GM12878 (cell line): Measurements from ENCODE around the gene ROR2. TPM values are rescaled to one million over a fixed set of nuclear protein-coding genes. Genes with fewer than 3 reads are reported as not detected.

Experiments
- ATAC-seq: fragments of 200-7000 bp; cut with Tn5 transposase; 3 replicates; pipeline ENCODE4 v1.9.1; 2020; ENCODE audit warnings: mild to moderate bottlenecking, moderate library complexity
- BruUV-seq: library from RNA; stranded (reverse); fragments of 400-500 nt; replicated peaks from 2 replicates; lab custom pipeline; 2021; lab: Mats Ljungman, UMichigan
- CTCF ChIA-PET: fragments of 300-600 bp; sonication (Branson Sonifier 250); formaldehyde crosslinking; extraction: SDS; loops from one replicate; lab custom pipeline; 2021; ENCODE audit warnings: inconsistent platforms; lab: Yijun Ruan, JAX
- POLR2A ChIA-PET: fragments of 350-600 bp; formaldehyde crosslinking; extraction: SDS; loops from one replicate; lab custom pipeline; 2021; ENCODE audit warnings: inconsistent platforms; lab: Charles Lee
- RAD21 ChIA-PET: fragments of 300-600 bp; sonication (Branson Sonifier 250); formaldehyde crosslinking; loops from one replicate; lab custom pipeline; 2023; ENCODE audit warnings: antibody characterized with exemption; ENCODE audit not compliant: unreplicated experiment; lab: Charles Lee
- SMC1A ChIA-PET: fragments of 300-600 bp; sonication (Branson Sonifier 250); formaldehyde crosslinking; loops from one replicate; lab custom pipeline; 2023; ENCODE audit not compliant: unreplicated experiment, uncharacterized antibody; lab: Charles Lee
- DNase-seq: peaks from one replicate; pipeline ENCODE4 v3.0.0-alpha.2; 2011; ENCODE audit warnings: low read depth, low spot score
- FAIRE-seq: peaks from 3 replicates; lab custom pipeline; 2011; peaks lifted over from hg19 to GRCh38; lab: Jason Lieb, UNC
- H2AFZ ChIP-seq: 2 replicates; pipeline ENCODE4 v1.6.0; 2011; ENCODE audit warnings: low read depth, low read length, control low read depth; ENCODE audit not compliant: control insufficient read depth
- H3K27ac ChIP-seq: 2 replicates; pipeline ENCODE4 v1.5.1; 2011; ENCODE audit warnings: control low read depth; ENCODE audit not compliant: control insufficient read depth, insufficient read depth
- H3K27me3 ChIP-seq, 2 experiments: replicated peaks in 1 of 2; 2 replicates each; pipeline versions ENCODE4 v1.6.0 to v1.6.1; 2011; ENCODE audit warnings: low read length in 1 of 2; ENCODE audit not compliant: control insufficient read depth in 2 of 2, insufficient read depth in 2 of 2
- H3K36me3 ChIP-seq, 2 experiments: 2 replicates each; pipeline ENCODE4 v1.5.1; 2011; ENCODE audit warnings: low read length in 1 of 2; ENCODE audit not compliant: control insufficient read depth in 2 of 2, insufficient read depth in 2 of 2
- H3K4me1 ChIP-seq: 2 replicates; pipeline ENCODE4 v1.6.1; 2011; ENCODE audit warnings: mild to moderate bottlenecking, low read length, moderate library complexity, mixed read lengths; ENCODE audit not compliant: control insufficient read depth, insufficient read depth
- H3K4me2 ChIP-seq: 2 replicates; pipeline ENCODE4 v1.6.0; 2011; ENCODE audit warnings: control low read depth; ENCODE audit not compliant: control insufficient read depth, insufficient read depth
- H3K4me3 ChIP-seq: fragments of 200-600 bp; sonication (generic); 2 replicates; pipeline ENCODE4 v1.5.1; 2016
- H3K79me2 ChIP-seq: 2 replicates; pipeline ENCODE4 v1.6.0; 2011; ENCODE audit warnings: low read length; ENCODE audit not compliant: control insufficient read depth, insufficient read depth
- H3K9ac ChIP-seq: 2 replicates; pipeline ENCODE4 v1.8.0; 2011; ENCODE audit warnings: low read length, control low read depth, mixed read lengths; ENCODE audit not compliant: control insufficient read depth, insufficient read depth
- H3K9me3 ChIP-seq: replicated peaks from 3 replicates; pipeline ENCODE4 v1.5.1; 2011; ENCODE audit warnings: mild to moderate bottlenecking, low read length; ENCODE audit not compliant: control insufficient read depth, insufficient read depth
- H4K20me1 ChIP-seq: 2 replicates; pipeline ENCODE4 v1.6.0; 2011; ENCODE audit not compliant: control insufficient read depth, insufficient read depth
- ASH2L ChIP-seq: fragments of 300-600, 200-600 bp; sonication (generic); IDR thresholded peaks from 2 replicates; pipeline ENCODE4 v1.6.1; 2017; ENCODE audit warnings: low read depth, mild to moderate bottlenecking, borderline replicate concordance
- CREM ChIP-seq: IDR thresholded peaks from 2 replicates; pipeline ENCODE4 v1.6.1; 2014; ENCODE audit warnings: antibody characterized with exemption, low read depth
- MEF2B ChIP-seq: fragments of 450-650 bp; IDR thresholded peaks from 2 replicates; pipeline ENCODE4 v1.6.1; 2018; ENCODE audit warnings: mild to moderate bottlenecking, moderate library complexity; ENCODE audit not compliant: partially characterized antibody, poor library complexity, severe bottlenecking
- MTA2 ChIP-seq: fragments of 450-650 bp; IDR thresholded peaks from 2 replicates; pipeline ENCODE4 v1.6.1; 2016; ENCODE audit warnings: low read depth, mild to moderate bottlenecking, moderate library complexity
- NFYA ChIP-seq: IDR thresholded peaks from 2 replicates; pipeline ENCODE4 v1.6.1; 2011; ENCODE audit warnings: low read depth, mild to moderate bottlenecking, low read length, improper control_type of control experiment, borderline replicate concordance
- POLR2A ChIP-seq: IDR thresholded peaks from 2 replicates; pipeline ENCODE4 v1.6.1; 2011; ENCODE audit warnings: low read depth, mild to moderate bottlenecking, low read length
- RB1 ChIP-seq: fragments of 450-650 bp; formaldehyde crosslinking; IDR thresholded peaks from 2 replicates; pipeline ENCODE4 v1.6.1; 2017; ENCODE audit warnings: mild to moderate bottlenecking, borderline replicate concordance
- STAT1 ChIP-seq: fragments of 450-650 bp; conservative IDR thresholded peaks from 2 replicates; pipeline ENCODE4 v1.6.1; 2014; ENCODE audit warnings: antibody characterized with exemption, mild to moderate bottlenecking
- SUPT20H ChIP-seq: IDR thresholded peaks from 2 replicates; pipeline ENCODE4 v1.6.1; 2011; ENCODE audit warnings: low read depth, mild to moderate bottlenecking, low read length, moderate library complexity, borderline replicate concordance; ENCODE audit not compliant: control insufficient read depth
- WGBS: methylation state at CpG from one replicate; pipeline ENCODE4 v1.1.6; 2016; ENCODE audit warnings: low lambda C conversion rate; ENCODE audit not compliant: insufficient replicate concordance, insufficient coverage; ENCODE audit errors: missing lambda C conversion rate; 5-methylcytosine and 5-hydroxymethylcytosine counted together
- in situ Hi-C: fragments of 300-500 bp; cut with MboI; formaldehyde crosslinking; loops from 9 replicates; pipeline ENCODE4 v1.14.3; 2018; ENCODE audit warnings: mixed read lengths
- intact Hi-C: fragments of 100-400 bp; cut with micrococcal nuclease; formaldehyde crosslinking; loops from one replicate; pipeline ENCODE4 v1.14.2; 2022; ENCODE audit not compliant: unreplicated experiment
- polyA plus RNA-seq, 11 experiments: library from polyadenylated mRNA; depleted of rRNA in 4 of 11; unstranded in 6 of 11; stranded (reverse) in 5 of 11; fragments of >200 nt; fragmentation: Nextera tagmentation in 4 of 11; fragmentation: Illumina TruSeq in 1 of 11; extraction: Ambion mirVana in 4 of 11; extraction: Trizol in 1 of 11; gene quantifications; 1 replicate in 1 of 11; 2 replicates in 10 of 11; pipeline versions ENCODE4 v1.2.1 to v1.2.3, GENCODE V29; 2011 to 2016; ENCODE audit warnings: inconsistent platforms in 2 of 11, missing spikeins in 2 of 11, low read depth in 1 of 11
- total RNA-seq, 4 experiments: library from RNA; depleted of rRNA in 3 of 4; stranded (reverse); fragments of >200 nt in 3 of 4; fragmentation: Illumina TruSeq in 1 of 4; extraction: Trizol in 1 of 4; gene quantifications; 2 replicates each; pipeline versions ENCODE4 v1.2.1 to v1.2.3, GENCODE V29; 2013 to 2021
- TF ChIP-seq, protein P1 (sequence below): fragments of 450-650 bp; IDR thresholded peaks from 2 replicates; pipeline ENCODE4 v1.6.1; 2017; ENCODE audit warnings: antibody characterized with exemption, mild to moderate bottlenecking, moderate library complexity
- TF ChIP-seq, protein P2 (sequence below): fragments of 450-650 bp; IDR thresholded peaks from 2 replicates; pipeline ENCODE4 v1.6.1; 2017; ENCODE audit warnings: borderline replicate concordance
- TF ChIP-seq, protein P3 (sequence below): fragments of 150-350 bp; IDR thresholded peaks from 2 replicates; pipeline ENCODE4 v1.6.1; 2014; ENCODE audit warnings: mild to moderate bottlenecking, low read depth, low read length

The ROR2 gene
- total and polyA plus RNA-seq, 10 of the 15 experiments (the other 5 are each of a cell fraction or from before 2014, with no cell fraction given) = 0.03 to 0.05 TPM; not detected in 8

DNA sequence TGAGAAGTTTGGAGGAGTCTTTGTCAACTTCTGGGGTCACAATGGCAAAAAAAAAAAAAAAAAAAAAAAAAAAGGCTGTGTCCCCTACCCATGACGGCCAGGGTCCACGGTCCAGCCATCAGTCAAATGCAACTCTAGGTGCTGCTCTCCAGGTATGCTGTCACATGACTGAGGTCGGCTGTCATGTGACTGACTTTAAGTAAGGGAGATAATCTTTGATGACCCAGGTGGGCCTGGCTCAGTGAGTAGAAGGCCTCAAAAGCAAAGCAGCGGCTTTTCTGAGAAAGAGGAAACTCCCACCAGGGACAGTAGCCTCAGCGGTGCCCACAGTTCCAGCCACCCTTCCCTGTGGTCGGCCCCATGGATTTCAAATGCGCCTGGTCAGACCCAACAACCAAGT, 117.7 kb downstream of the ROR2 start:
- no peak for ATAC-seq

More for the DNA sequence above, 117.7 kb downstream of the ROR2 start:
- no peaks in the 10 kb centered on the region for H4K20me1 ChIP-seq
- intact Hi-C loops (no loop called here), in situ Hi-C loops (no loop called here)
- SMC1A ChIA-PET = no interaction called here
- H3K27me3 ChIP-seq = peaks cover 0 to 4% of the 10 kb centered on the region in 2 experiments; a peak in 1 of 4 replicates
- TF ChIP-seq POLR2A (no peak), STAT1 (no peak), ASH2L (no peak), CREM (no peak), NFYA (no peak), MEF2B (no peak), RB1 (no peak), SUPT20H (no peak), MTA2 (no peak)
- TF ChIP-seq, protein P1, sequence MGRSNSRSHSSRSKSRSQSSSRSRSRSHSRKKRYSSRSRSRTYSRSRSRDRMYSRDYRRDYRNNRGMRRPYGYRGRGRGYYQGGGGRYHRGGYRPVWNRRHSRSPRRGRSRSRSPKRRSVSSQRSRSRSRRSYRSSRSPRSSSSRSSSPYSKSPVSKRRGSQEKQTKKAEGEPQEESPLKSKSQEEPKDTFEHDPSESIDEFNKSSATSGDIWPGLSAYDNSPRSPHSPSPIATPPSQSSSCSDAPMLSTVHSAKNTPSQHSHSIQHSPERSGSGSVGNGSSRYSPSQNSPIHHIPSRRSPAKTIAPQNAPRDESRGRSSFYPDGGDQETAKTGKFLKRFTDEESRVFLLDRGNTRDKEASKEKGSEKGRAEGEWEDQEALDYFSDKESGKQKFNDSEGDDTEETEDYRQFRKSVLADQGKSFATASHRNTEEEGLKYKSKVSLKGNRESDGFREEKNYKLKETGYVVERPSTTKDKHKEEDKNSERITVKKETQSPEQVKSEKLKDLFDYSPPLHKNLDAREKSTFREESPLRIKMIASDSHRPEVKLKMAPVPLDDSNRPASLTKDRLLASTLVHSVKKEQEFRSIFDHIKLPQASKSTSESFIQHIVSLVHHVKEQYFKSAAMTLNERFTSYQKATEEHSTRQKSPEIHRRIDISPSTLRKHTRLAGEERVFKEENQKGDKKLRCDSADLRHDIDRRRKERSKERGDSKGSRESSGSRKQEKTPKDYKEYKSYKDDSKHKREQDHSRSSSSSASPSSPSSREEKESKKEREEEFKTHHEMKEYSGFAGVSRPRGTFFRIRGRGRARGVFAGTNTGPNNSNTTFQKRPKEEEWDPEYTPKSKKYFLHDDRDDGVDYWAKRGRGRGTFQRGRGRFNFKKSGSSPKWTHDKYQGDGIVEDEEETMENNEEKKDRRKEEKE = no peak
- TF ChIP-seq, protein P2, sequence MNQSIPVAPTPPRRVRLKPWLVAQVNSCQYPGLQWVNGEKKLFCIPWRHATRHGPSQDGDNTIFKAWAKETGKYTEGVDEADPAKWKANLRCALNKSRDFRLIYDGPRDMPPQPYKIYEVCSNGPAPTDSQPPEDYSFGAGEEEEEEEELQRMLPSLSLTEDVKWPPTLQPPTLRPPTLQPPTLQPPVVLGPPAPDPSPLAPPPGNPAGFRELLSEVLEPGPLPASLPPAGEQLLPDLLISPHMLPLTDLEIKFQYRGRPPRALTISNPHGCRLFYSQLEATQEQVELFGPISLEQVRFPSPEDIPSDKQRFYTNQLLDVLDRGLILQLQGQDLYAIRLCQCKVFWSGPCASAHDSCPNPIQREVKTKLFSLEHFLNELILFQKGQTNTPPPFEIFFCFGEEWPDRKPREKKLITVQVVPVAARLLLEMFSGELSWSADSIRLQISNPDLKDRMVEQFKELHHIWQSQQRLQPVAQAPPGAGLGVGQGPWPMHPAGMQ = no peak
- TF ChIP-seq, protein P3, sequence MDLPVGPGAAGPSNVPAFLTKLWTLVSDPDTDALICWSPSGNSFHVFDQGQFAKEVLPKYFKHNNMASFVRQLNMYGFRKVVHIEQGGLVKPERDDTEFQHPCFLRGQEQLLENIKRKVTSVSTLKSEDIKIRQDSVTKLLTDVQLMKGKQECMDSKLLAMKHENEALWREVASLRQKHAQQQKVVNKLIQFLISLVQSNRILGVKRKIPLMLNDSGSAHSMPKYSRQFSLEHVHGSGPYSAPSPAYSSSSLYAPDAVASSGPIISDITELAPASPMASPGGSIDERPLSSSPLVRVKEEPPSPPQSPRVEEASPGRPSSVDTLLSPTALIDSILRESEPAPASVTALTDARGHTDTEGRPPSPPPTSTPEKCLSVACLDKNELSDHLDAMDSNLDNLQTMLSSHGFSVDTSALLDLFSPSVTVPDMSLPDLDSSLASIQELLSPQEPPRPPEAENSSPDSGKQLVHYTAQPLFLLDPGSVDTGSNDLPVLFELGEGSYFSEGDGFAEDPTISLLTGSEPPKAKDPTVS = no peak
- H3K4me2 ChIP-seq = no peak overlapping the region
- H3K4me1 ChIP-seq = no peaks in the 10 kb centered on the region
- CTCF ChIA-PET = no interaction called here
- no TSS peak for BruUV-seq
- FAIRE-seq (no peak), DNase-seq (no peak)
- H3K36me3 ChIP-seq = no peaks in the 10 kb centered on the region
- no peaks in the 10 kb centered on the region for H3K9me3 ChIP-seq
- H3K79me2 ChIP-seq = no peaks in the 10 kb centered on the region
- 41% methylated on average over 7 of the region's 7 CpGs for WGBS
- H3K27ac ChIP-seq = no peak overlapping the region
- H3K9ac ChIP-seq = no peak overlapping the region
- RAD21 ChIA-PET = no interaction called here
- no peak overlapping the region for H3K4me3 ChIP-seq
- H2AFZ ChIP-seq = no peak overlapping the region
- POLR2A ChIA-PET = no interaction called here
